Activated CD4-positive, alpha-beta T cell treated with anti-CD3 and anti-CD28 coated beads for 48 hours (primary cell): Measurements from ENCODE around the gene COMMD2.
A peak's percentile ranks its signal among the peaks of the same experiment; 100 is the strongest.

Experiments
- DNase-seq: peaks from one replicate; pipeline ENCODE4 v3.0.0-alpha.2; 2020

The COMMD2 gene

GRCh38 chr3:149753717-149754116 is 1.4 kb upstream of the COMMD2 start:
- no peak for DNase-seq

DNA sequence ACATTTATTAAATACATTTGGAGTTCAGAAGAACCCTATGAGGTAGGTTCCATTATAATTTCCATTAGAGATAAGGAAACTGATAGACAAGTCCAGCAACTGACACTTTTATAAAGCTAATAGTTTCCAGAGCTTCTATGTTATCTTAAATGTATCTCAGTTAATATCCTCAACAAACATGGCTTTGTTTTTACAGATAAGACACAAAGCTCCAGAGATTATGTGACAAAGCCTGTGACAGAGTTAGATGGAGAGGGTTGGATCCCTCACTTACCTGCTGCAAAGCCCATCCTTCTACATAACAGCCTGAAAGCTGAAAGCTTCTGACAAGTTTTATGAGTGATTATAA is 473 bp upstream of the COMMD2 start:
- DNase-seq = no peak

DNA sequence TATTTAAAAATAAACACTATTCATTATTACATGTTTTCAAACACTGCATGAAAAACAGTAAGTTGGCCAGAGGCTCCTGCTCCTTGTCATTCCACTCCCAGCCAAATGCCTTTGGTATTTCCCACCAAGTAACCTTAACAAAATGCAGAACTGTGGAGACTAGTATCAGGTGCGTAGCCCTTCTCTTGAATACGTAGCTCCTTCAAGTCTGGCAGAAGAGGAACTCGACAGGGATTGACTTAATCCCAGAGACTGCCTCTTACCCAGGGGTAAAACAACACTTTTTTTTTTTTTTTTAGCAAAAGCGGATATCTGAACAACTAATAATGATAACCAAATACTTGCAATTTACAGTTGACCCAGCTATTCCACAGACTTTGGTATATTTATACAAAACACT is 738 bp downstream of the COMMD2 start:
- DNase-seq = no peak

- no peak for DNase-seq
Measured at GRCh38 chr3:149744606-149745005, 7.7 kb downstream of the COMMD2 start.

GRCh38 chr3:149744151-149744550 is 8.1 kb downstream of the COMMD2 start:
- no peak for DNase-seq

DNA sequence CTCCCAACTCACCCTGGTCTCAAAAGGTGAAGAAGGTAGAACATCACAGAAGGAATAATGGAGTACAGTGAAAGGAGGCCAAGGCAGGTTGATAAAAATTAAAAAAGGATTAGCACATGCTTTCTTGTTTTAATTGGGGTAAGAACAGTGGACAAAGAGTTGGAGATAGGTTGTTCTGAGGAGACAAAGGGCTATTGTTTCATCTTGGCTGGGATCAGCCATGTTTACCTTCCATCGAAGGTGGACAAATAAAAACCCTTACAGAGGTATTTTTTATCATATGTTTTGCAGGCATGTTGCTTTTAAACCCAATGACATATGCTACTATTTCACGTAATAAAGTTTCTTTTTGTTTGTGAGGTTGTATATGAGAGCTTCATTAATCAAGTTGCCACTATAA is 12.9 kb downstream of the COMMD2 start:
- no peak for DNase-seq

DNA sequence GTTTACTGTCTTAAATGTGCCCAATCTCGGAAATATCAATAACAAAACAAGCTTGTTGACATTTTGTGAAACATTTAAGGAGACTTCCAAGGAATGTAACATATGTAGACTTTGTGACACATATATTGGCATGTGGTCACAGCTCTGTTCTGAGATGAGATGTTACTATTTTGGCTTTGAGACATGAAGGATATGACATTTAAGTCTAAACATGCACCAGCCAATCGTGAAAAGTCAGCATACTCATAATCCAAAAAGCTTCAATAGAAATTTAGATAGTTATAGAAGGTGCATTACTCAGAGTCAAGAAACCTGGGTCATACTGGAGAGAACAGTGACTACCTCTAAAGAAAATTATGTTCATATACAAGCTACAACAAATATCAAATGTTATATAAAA is 13.4 kb downstream of the COMMD2 start:
- DNase-seq = no peak

- DNase-seq = no peak
Measured at GRCh38 chr3:149736953-149737205, 15.4 kb downstream of the COMMD2 start.

DNA sequence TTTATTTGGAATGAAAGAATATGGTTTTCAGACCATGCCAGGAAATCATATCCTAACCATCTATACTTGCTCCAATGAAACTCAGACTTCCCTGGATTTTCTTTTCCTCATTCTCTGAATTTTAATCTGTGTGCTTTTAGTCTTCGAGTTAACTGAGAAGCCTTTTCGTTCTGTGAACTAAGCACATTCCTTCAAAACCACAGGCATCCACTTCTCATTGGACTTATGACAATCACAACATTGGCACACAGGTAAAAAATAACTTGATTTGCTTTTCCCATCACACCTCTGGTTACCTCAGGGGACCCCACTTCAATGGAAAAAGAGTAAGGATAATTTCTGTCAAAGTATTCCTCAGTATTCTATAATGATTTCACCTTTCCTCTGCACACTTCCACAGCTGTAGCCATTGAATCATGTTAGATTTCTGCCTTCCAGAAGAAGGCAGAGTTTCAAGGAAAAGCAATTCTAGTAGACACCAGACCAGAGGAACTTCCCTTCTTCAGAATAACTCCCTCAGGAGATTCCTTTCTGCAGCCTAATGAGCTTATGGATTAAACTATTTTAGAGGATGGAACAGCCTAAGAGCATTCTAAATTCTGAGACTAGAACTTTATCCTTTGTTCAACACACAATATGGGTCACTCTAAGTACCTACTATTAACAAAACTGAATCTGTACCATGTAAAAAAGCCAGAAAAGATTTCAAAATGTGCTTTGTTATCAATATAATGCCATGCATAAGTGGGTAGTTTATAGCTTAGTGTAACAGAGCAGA is 15.9 kb downstream of the COMMD2 start:
- DNase-seq = no peak

GRCh38 chr3:149732234-149732633 is 20.1 kb downstream of the COMMD2 start:
- no peak for DNase-seq

- no peak for DNase-seq
Measured at GRCh38 chr3:149727656-149728055, 24.6 kb downstream of the COMMD2 start.

GRCh38 chr3:149726716-149727407 is 25.4 kb downstream of the COMMD2 start:
- DNase-seq = peak; percentile 8

GRCh38 chr3:149723781-149724180 is 28.5 kb downstream of the COMMD2 start:
- no peak for DNase-seq

- DNase-seq = no peak
Measured at GRCh38 chr3:149720918-149721317, 31.4 kb downstream of the COMMD2 start.

DNA sequence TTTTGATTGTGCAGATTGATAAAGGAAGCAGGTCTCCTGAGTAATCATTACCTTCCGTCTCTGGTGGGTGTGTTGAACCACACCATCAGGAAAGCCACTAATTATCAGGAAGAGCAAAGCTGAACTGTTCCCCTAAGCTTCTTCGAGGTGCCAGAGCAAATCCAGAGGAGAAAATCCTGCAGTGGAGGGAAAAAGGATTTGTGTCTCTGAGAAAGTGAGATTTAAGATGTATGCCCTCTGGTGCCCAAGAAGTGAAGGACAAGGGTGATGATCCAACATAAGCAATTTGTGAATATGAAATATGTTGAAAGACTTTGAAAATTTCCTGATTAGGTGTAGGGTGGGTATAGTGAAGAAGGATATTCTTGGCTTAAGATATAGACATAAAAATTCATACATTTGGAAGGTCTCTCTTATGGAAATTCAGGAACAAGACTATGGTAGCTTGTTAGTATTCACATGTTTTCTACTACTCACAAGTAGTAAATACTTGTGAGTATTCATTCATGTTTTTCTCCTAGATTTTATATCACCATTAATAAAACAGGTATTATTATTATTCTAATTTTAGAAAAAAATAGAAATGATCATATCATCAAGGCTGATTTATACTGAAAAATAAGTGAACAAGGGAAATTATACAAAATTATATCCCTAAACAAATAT is 34.8 kb downstream of the COMMD2 start:
- peak; percentile 35 for DNase-seq

- DNase-seq = no peak
Measured at GRCh38 chr3:149716984-149717383, 35.3 kb downstream of the COMMD2 start.

DNA sequence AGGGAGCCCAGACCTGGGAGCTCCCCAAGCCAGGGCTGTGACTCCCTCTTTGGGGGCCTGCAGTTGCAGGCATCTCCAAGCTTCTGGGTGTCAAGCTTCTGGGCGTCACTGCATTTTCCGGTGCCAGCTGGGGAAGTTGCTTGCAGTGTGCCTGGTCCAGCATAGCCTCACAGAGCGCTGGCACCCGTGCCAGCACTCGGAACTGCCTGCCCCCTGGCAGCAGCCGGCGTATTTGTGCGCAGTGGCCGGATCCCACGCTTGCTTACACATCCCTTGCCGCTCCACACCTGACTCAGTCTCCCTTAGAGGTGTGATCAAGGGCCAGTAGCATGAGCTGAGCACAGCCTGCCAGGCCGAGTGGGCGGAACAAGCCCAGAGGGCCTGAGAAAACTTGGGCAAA is 37.0 kb downstream of the COMMD2 start:
- no peak for DNase-seq

GRCh38 chr3:149713730-149714654 is 38.3 kb downstream of the COMMD2 start:
- no peak for DNase-seq

DNA sequence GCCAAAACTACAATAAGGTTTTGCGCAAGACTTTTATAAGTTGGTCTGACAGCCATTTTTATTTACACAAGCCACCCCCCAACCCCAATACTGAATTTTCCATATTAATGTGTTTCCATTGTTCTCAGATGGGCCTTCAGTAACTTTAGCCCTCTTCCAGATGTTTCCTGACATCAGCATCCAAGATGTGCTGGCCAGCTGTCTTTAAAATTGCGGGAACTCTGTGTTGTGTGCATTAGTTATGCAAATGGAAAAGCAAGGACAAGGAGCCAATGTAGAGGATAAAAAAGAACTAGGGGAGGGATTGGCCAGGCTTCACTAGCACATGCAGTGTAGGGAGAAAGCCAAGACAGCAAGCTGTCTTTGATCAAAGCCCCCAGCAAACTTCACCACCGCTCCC is 45.4 kb downstream of the COMMD2 start:
- no peak for DNase-seq

- no peak for DNase-seq
Measured at GRCh38 chr3:149705416-149705815, 46.9 kb downstream of the COMMD2 start.

DNA sequence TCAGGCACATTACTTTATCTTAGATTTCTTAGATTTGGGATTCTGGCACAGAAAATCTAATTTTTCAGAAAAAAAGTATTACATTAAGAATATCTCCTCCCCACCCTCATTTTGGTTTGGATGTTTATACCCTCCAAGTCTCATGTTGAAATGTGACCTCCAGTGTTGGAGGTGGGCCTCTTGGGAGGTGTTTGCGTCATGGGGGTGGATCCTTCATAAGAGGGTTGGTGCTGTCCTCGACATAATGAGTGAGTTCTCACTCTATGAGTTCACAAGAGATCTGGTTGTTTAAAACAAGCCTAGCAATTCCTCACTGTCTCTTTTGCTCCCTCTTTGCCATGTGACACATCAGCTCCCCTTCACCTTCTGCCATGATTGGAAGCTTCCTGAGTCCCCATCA is 48.8 kb downstream of the COMMD2 start:
- no peak for DNase-seq

DNA sequence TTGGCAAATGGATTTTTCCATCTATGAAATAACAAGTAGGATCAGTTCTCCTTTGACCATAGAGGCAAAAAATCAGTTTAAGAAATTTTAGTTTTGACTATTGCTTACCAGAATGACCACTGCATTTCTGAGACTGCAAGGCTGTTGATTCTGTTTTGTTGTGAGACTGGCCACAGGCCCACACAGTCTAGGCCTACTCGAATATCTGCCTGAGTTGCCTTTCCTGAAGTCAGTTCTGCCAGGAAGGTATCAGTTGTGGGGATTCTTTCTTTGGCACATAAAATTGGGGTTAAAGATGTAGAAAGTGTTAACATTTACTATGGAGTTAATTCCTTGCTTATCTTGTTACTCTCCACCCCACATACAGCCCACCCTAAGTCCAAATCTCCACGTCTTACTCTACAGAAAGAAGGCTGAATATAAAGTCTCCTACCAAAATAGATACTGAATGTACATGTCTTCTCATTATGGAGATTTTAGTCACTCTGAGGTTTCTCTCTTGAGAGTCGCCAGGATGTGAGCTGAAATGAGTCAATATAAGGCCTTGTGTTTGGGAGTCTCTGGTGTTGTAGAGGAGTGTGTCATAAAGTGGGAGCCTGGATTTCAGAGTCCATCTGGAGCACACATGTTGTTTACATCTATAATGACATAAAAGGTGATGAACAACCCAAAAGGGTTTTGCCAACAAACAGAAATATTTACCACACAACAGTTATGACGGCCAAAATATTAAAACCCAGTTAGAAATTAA is 49.4 kb downstream of the COMMD2 start:
- peak; percentile 6 for DNase-seq

- DNase-seq = peak; percentile 5
Measured at GRCh38 chr3:149701977-149702350, 50.3 kb downstream of the COMMD2 start.
